Measurements from ENCODE around the gene BST2. TPM values are rescaled to one million over a fixed set of nuclear protein-coding genes. Genes with fewer than 3 reads are reported as not detected.

The BST2 gene
- total RNA-seq, 1 donor from 2014 or later = 1.9 TPM

Other genes with a start within 250 kb of the BST2 start
- 11.6 and 15.4 TPM in 2 replicates for gene USE1, start 190.3 kb downstream of the BST2 start, total RNA-seq
- 2.1 and 7.0 TPM in 2 replicates for gene OCEL1, start 179.4 kb downstream of the BST2 start, total RNA-seq
- gene NR2F6, start 159.7 kb downstream of the BST2 start, total RNA-seq = 31.6 and 32.9 TPM in 2 replicates
- 20.9 and 37.4 TPM in 2 replicates for gene USHBP1, start 140.9 kb downstream of the BST2 start, total RNA-seq
- gene BABAM1, start 138.2 kb downstream of the BST2 start, total RNA-seq = 80.7 and 95.3 TPM in 2 replicates
- 0.51 and 0.63 TPM in 2 replicates for gene ANKLE1, start 123.7 kb downstream of the BST2 start, total RNA-seq
- 5.1 and 8.2 TPM in 2 replicates for gene ABHD8, start 102.2 kb downstream of the BST2 start, total RNA-seq
- 42.1 and 46.1 TPM in 2 replicates for gene MRPL34, start 99.8 kb downstream of the BST2 start, total RNA-seq
- gene DDA1, start 96.1 kb downstream of the BST2 start, total RNA-seq = 18.2 and 24.5 TPM in 2 replicates
- 1.8 and 2.8 TPM in 2 replicates for gene ANO8, start 70.8 kb downstream of the BST2 start, total RNA-seq
- 7.6 and 9.1 TPM in 2 replicates for gene GTPBP3, start 68.1 kb downstream of the BST2 start, total RNA-seq
- gene PLVAP, start 28.3 kb downstream of the BST2 start, total RNA-seq = 5.9 and 21.2 TPM in 2 replicates
- not detected in 2 replicates for gene CCDC194, start 11.4 kb downstream of the BST2 start, total RNA-seq
- gene MVB12A, start 14.4 kb upstream of the BST2 start, total RNA-seq = 29.4 and 41.7 TPM in 2 replicates
- not detected in 2 replicates for gene TMEM221, start 43.0 kb upstream of the BST2 start, total RNA-seq
- not detected in 2 replicates for gene NXNL1, start 55.3 kb upstream of the BST2 start, total RNA-seq
- 13.2 and 22.4 TPM in 2 replicates for gene SLC27A1, start 64.9 kb upstream of the BST2 start, total RNA-seq
- gene PGLS, start 106.0 kb upstream of the BST2 start, total RNA-seq = 32.6 and 80.5 TPM in 2 replicates
- gene COLGALT1, start 150.0 kb upstream of the BST2 start, total RNA-seq = 57.9 and 60.7 TPM in 2 replicates

Measured in dermis microvascular lymphatic vessel endothelial cell (primary cell).